Raji (cell line): ENCODE data around the gene CLNK.

Source experiments
- POLR2A ChIP-seq: IDR thresholded peaks from 2 replicates; pipeline ENCODE4 v1.6.1; 2011; ENCODE audit warnings: low read depth, low read length, control low read depth; ENCODE audit not compliant: insufficient read depth

Gene CLNK

GRCh38 chr4:10656420-10656819 lies 28.1 kb downstream of the CLNK start:
- no peak for TF ChIP-seq POLR2A

GRCh38 chr4:10655968-10656367 lies 28.6 kb downstream of the CLNK start:
- TF ChIP-seq POLR2A, result no peak

- TF ChIP-seq POLR2A, result no peak
These were observed 36.1 kb downstream of the CLNK start for GRCh38 chr4:10648479-10648878.

GRCh38 chr4:10647846-10648245 lies 36.7 kb downstream of the CLNK start:
- no peak for TF ChIP-seq POLR2A

GRCh38 chr4:10643600-10644425 lies 40.8 kb downstream of the CLNK start:
- TF ChIP-seq POLR2A, result no peak

GRCh38 chr4:10640561-10641201 lies 43.9 kb downstream of the CLNK start:
- TF ChIP-seq POLR2A, result no peak

GRCh38 chr4:10639664-10640063 lies 44.9 kb downstream of the CLNK start:
- no peak for TF ChIP-seq POLR2A

GRCh38 chr4:10639100-10639499 lies 45.5 kb downstream of the CLNK start:
- no peak for TF ChIP-seq POLR2A

- no peak for TF ChIP-seq POLR2A
These were observed 49.5 kb downstream of the CLNK start for GRCh38 chr4:10635091-10635490.

- TF ChIP-seq POLR2A, result no peak
These were observed 55.2 kb downstream of the CLNK start for GRCh38 chr4:10629394-10629793.

GRCh38 chr4:10625131-10625530 lies 59.4 kb downstream of the CLNK start:
- no peak for TF ChIP-seq POLR2A

- no peak for TF ChIP-seq POLR2A
These were observed 60.7 kb downstream of the CLNK start for GRCh38 chr4:10623862-10624261.

GRCh38 chr4:10623241-10623640 lies 61.3 kb downstream of the CLNK start:
- no peak for TF ChIP-seq POLR2A

- TF ChIP-seq POLR2A, result no peak
These were observed 61.8 kb downstream of the CLNK start for GRCh38 chr4:10622728-10623127.

GRCh38 chr4:10620935-10621488 lies 63.6 kb downstream of the CLNK start:
- no peak for TF ChIP-seq POLR2A

GRCh38 chr4:10619855-10620254 lies 64.7 kb downstream of the CLNK start:
- TF ChIP-seq POLR2A, result no peak
